NB4 (cell line): Measurements from ENCODE around the gene GCDH.
"Not testable (repeated sequence)": the region's sequence is repeated elsewhere in the genome, so short reads cannot be mapped to it uniquely, and the experiment has no call there.

Experiments
- DNase-seq: peaks from one replicate; pipeline ENCODE4 v3.0.0; 2010; ENCODE audit warnings: low read depth
- H3K4me3 ChIP-seq: one replicate; pipeline ENCODE4 v1.5.1; 2011; ENCODE audit warnings: mild to moderate bottlenecking, low read depth, low read length, moderate library complexity
- CTCF ChIP-seq: IDR thresholded peaks from one replicate; pipeline ENCODE4 v1.5.1; 2012; ENCODE audit warnings: low read depth, low read length
- MAX ChIP-seq: IDR thresholded peaks from 2 replicates; pipeline ENCODE4 v1.6.1; 2011; ENCODE audit warnings: low read depth, low read length
- MYC ChIP-seq: IDR thresholded peaks from 2 replicates; pipeline ENCODE4 v1.6.1; 2011; ENCODE audit warnings: low read depth, low read length
- POLR2A ChIP-seq: IDR thresholded peaks from 2 replicates; pipeline ENCODE4 v1.6.1; 2011; ENCODE audit warnings: mild to moderate bottlenecking; ENCODE audit not compliant: insufficient read length; ENCODE audit errors: extremely low read depth

The GCDH gene

GRCh38 chr19:12890787-12891552 lies at the start of gene GCDH:
TSS of gene GCDH (plus strand) at chr19:12891160. CDS start at chr19:12891305, 145 bp downstream.
- H3K4me3 ChIP-seq = peak within 1 kb of the TSS; percentile 97
- TF ChIP-seq MAX = peak; percentile 70
- TF ChIP-seq CTCF = no peak
- TF ChIP-seq POLR2A = peak; percentile 41
- peak; percentile 79 for TF ChIP-seq MYC
- DNase-seq = peak; percentile 99

GRCh38 chr19:12842511-12842910 lies 48.4 kb upstream of the GCDH start:
- H3K4me3 ChIP-seq = no peak overlapping the region
- TF ChIP-seq CTCF = no peak
- no peak for TF ChIP-seq POLR2A
- no peak for TF ChIP-seq MAX
- TF ChIP-seq MYC = no peak
- no peak for DNase-seq

GRCh38 chr19:12843328-12843727 lies 47.6 kb upstream of the GCDH start:
- TF ChIP-seq POLR2A (no peak), MYC (no peak), CTCF (no peak), MAX (no peak)
- H3K4me3 ChIP-seq = no peak overlapping the region
- no peak for DNase-seq

DNA sequence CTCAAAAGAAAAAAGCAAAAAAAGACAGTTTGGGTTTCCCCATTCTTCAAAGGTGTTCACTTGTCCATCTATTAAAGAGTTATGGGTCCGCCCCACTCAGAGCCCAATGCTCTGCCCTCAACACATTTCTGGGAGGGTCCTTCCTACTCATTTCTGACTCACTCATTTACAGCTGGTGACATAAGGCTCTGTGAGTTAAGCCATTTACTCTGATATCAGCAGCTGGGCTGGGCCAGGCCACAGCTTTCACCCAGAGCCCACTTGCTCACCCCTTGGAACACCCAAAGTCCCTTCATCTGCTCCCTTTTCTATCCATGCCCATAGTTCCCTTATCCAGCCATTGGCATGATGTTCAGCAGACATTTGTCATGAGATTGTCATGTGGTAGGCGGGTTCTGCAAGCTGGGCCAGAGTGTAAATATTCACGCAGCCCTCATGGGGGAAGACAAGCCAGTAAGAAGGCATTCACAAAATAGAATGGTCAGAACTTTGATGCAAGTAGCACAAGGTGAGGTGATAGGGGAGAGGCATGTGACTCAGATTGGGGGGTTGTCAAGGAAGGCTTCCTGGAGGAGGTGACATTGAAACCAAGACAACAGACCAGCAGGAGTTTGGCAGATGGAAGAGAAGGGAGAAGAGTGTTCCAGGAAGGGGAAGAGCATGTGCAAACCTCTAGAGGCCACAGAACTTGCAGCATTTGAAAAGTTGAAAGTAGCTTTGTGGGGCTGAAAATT lies 46.8 kb upstream of the GCDH start:
- no peak overlapping the region for H3K4me3 ChIP-seq
- no peak for TF ChIP-seq MAX
- TF ChIP-seq POLR2A = no peak
- no peak for TF ChIP-seq CTCF
- TF ChIP-seq MYC = no peak
- no peak for DNase-seq

DNA sequence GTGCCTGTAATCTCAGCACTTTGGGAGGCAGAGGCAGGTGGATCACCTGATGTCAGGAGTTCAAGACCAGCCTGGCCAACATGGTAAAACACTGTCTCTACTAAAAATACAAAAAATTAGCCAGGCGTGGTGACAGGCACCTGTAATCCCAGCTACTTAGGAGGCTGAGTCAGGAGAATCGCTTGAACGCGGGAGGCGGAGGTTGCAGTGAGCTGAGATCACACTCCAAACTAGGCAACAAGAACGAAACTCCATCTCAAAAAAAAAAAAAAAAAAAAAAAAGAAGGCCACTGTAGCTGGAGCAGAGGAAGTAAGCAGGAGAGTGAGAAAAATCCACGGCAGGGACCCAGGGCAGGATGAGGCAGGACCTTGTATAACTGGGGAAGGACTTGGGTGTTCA lies 44.3 kb upstream of the GCDH start:
- not testable (repeated sequence) for DNase-seq, H3K4me3 ChIP-seq
